ENCODE results near the gene TSC22D2. TPM values are rescaled to one million over a fixed set of nuclear protein-coding genes. Genes with fewer than 3 reads are reported as not detected.

TSC22D2 gene
- total RNA-seq, 1 donor from 2014 or later, result 28.4 TPM

DNA sequence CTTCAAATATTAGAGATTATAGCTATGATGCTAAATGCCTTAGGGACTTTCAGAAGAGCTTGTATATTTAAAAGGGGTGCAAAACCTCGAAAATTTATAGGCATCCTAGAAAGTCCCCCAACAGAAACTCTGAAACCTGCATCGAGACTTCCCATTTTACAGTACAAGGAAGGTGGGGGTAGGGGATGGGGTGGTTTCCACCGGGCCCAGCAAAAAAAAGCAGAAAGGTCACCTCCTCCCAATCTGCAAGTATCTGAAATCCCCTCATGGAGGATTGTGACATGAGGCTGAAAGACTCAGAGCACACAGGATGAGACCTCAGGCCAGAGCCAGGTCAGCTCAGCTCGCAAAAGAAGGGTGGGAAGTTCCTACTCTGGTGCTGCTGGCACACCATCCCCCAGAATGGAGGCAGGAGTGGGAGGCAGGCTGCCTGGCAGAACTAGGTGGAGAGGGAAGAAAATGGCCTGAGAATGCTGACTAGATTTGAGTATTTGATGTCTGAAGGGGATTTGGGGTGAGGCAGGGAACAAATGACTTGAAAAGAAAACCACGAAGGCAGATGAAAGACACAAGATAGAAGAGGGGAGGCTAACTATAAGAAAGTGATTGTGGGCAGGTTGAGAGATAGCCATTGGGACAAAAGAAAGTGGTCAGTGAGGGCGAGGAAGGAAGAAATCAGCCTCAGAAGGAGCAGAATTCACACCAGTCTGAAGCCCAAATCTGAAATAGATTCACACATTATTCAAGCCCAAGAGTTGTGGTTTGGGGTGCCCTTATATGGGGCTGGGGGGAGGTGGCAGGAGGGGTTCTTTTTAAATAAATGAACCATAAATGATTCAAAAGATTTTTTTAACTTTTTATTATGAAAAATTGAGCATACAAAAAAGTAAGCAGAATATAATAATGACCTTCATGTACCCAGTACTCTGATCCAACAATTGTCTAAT is 22.5 kb upstream of the TSC22D2 start:
- DNase-seq (ENCODE audit: low read depth), result no peak

- DNase-seq (ENCODE audit: low read depth), result no peak
These were observed 19.3 kb upstream of the TSC22D2 start for GRCh38 chr3:150388498-150389418.

DNA sequence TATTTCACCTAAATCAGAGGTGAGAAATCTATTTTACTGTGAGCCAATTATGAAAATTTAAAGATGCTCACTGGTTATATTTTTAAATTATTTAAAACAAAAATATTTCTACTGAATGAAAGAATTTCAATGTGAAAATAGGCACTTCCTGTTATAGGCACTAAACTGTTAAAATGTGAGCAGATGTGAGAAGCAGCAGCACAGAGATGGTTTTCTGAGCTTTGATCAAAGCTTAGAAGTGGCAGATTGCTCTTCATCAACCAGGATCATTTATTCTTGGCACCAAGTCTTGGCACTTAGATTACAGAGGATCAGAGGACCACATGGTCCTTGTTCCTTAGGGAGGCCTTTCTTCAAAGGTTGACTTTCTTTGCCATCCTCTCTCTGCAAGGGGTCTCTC is 18.0 kb upstream of the TSC22D2 start:
- DNase-seq (ENCODE audit: low read depth), result no peak

- peak; percentile 87 for DNase-seq (ENCODE audit: low read depth)
These were observed 16.9 kb upstream of the TSC22D2 start for GRCh38 chr3:150391161-150391560.

DNA sequence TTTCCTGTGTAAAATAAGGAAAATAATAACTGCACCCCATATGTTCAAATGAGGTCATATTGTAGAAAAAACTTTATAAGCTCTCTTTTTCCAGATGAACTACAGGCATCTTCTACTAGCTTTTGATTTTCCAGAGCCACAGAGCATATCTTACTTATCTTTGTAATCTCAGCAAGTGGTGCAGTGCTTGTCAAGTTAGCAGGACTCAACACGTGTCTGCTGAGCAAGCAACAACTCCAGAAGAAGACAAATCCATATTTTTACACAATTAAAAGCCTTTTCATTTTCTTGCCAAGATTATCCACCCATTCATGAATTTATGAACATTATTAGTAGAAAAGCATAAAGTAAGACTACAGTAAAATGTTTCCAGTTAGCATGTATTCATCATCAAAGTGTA is 14.4 kb upstream of the TSC22D2 start:
- no peak for DNase-seq (ENCODE audit: low read depth)

DNA sequence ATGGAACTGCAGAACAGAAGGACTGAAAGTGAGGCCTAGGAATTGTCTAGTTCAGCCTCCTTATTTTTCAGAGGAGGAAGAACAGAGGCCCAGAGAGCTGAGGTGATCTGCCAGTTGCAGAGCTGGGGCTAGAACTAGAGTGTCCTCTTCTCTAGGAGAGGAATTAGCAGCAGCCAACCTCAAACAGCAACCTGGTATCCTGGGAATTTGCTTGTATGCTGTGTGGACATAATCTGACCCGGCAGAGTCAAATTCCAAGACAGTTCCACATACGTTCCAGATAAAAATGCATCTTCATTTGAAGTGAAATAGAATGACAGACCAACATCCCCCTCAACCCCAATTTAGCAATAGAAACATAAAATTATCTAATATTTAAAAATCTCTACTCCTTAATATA is 13.5 kb upstream of the TSC22D2 start:
- no peak for DNase-seq (ENCODE audit: low read depth)

DNA sequence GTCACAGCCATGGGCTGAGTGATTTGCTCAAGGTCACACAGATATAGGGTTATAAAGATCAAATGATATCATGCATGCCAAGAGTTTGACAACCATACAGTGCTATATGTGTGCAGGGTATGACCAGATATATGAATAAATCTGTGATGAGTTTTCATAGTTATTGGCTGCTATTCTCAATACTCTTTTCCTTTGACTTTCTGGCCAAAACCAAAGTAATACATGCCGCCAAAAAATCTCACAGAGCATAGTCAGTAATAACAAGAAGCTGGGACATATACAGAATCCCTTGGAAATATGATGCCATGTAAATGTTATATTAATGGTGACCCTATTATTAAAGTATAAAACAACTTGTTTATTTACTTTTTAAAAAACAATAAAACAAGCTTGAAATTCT is 11.6 kb upstream of the TSC22D2 start:
- DNase-seq (ENCODE audit: low read depth), result no peak

GRCh38 chr3:150396956-150397550 is 11.0 kb upstream of the TSC22D2 start:
- DNase-seq (ENCODE audit: low read depth), result no peak

DNA sequence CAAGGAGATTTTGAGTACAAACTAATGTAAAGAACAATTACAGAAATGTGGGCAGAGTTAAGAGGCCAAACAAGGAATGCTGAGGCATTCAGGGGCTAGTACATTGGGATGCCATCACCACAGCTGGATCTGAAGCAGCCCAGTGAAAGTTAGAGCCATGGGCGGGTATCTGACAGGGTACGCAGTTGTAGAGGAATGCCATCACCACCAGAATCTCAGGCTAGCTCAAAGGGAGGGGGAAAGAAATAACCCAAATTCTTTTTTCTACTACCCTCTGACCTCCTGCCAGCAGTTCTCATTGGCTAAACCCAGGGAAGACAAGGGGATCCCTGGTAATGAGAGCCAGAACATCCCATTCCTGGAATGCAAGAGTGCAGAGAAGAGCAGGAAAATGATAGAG is 9.0 kb upstream of the TSC22D2 start:
- no peak for DNase-seq (ENCODE audit: low read depth)

DNA sequence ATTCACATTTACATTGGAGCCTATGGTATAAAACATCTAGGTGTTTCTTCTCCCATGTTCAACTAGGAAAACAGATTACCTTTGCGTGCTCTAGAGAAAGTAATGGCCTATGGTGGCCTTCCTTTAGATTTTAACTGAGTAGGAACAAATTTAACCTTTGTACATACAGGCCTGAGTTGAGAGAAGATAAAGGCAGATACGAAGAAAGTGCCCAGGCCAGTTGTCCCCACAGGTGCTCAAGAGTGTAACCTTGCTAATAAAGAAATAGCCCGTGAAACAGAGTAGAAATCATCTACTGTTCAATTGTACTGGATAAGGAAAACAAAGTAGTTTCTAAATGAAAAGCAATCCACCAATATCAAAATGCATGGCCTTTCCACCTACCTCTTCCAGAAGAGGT is 6.8 kb upstream of the TSC22D2 start:
- no peak for DNase-seq (ENCODE audit: low read depth)

DNA sequence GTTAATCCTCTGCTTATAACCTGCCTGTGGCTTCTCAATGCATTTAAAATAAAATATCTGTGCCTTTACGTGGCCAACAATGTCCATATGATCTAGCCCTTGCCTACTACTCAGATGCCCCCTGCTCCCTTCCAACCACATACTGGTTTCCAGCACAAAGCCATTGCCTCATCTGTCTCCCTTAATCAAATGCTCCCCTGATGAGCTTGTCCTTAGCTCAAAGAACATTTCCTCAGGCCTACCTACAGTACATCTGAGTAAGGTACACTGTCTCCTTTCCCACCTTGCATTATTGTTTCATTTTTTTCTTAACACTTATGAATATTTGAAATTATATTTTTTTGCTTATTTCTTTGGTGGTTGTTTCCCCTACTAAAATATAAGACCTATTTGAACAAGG is 5.9 kb upstream of the TSC22D2 start:
- no peak for DNase-seq (ENCODE audit: low read depth)

DNA sequence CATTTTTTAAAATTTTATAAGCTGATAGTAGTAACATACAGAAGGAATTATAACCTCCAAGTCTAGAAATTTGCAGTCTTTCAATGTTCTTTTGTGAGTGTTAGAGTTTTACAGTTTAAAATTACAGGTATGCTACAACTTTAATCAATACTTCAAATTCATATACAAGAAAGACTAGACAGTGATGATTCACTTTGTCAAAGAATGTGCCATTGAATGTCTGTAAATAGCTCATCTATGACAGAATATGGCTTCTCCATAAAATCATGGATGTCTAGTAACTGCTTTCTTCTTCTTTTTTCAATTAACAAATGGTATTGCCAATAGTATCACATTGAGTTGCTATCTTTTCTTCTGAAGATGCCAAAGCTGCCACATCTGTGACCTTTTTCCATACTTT is 4.1 kb upstream of the TSC22D2 start:
- DNase-seq (ENCODE audit: low read depth), result no peak

GRCh38 chr3:150407051-150407807 is 869 bp upstream of the TSC22D2 start:
- no peak for DNase-seq (ENCODE audit: low read depth)

- DNase-seq (ENCODE audit: low read depth), result peak; percentile 78
These were observed 284 bp upstream of the TSC22D2 start for GRCh38 chr3:150407808-150408220.

- DNase-seq (ENCODE audit: low read depth), result no peak
These were observed 1.0 kb downstream of the TSC22D2 start for GRCh38 chr3:150409125-150409511.

DNA sequence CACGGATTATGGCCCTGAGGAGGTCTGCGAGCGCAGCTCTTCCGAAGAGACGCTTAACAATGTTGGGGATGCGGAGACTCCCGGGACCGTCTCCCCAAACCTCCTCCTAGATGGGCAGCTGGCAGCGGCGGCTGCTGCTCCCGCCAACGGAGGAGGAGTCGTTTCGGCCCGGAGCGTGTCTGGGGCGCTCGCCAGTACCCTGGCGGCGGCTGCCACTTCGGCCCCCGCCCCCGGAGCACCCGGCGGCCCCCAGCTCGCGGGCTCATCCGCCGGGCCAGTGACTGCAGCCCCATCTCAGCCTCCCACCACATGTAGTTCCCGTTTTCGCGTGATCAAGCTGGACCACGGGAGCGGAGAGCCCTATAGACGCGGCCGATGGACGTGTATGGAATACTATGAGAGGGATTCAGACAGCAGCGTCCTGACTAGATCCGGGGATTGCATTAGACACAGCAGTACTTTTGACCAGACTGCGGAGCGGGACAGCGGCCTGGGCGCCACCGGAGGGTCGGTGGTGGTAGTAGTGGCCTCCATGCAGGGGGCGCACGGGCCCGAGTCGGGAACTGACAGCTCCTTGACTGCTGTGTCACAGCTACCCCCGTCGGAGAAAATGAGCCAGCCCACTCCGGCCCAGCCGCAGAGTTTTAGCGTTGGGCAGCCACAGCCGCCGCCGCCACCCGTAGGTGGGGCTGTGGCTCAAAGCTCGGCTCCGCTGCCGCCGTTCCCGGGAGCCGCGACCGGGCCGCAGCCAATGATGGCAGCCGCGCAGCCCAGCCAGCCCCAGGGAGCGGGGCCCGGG is 1.6 kb downstream of the TSC22D2 start:
- DNase-seq (ENCODE audit: low read depth), result peak; percentile 38

DNA sequence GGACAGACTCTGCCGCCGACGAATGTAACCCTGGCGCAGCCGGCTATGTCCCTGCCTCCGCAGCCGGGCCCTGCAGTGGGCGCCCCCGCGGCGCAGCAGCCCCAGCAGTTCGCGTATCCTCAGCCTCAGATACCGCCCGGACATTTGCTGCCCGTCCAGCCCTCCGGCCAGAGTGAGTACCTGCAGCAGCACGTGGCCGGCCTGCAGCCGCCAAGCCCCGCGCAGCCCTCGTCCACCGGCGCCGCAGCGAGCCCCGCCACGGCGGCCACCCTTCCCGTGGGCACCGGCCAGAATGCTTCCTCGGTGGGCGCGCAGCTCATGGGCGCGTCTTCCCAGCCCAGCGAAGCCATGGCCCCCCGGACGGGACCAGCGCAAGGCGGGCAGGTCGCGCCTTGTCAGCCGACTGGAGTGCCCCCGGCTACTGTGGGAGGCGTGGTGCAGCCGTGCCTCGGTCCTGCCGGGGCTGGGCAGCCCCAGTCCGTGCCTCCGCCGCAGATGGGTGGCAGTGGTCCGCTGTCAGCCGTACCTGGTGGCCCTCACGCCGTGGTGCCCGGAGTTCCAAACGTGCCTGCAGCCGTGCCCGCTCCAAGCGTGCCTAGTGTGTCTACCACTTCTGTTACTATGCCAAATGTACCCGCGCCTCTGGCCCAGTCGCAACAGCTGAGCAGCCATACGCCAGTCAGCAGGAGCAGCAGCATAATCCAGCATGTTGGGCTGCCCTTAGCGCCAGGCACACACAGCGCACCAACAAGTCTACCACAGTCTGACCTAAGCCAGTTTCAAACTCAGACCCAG is 2.4 kb downstream of the TSC22D2 start:
- DNase-seq (ENCODE audit: low read depth), result no peak

- no peak for DNase-seq (ENCODE audit: low read depth)
These were observed 3.0 kb downstream of the TSC22D2 start for GRCh38 chr3:150411106-150411460.

GRCh38 chr3:150411546-150411945 is 3.4 kb downstream of the TSC22D2 start:
- no peak for DNase-seq (ENCODE audit: low read depth)

DNA sequence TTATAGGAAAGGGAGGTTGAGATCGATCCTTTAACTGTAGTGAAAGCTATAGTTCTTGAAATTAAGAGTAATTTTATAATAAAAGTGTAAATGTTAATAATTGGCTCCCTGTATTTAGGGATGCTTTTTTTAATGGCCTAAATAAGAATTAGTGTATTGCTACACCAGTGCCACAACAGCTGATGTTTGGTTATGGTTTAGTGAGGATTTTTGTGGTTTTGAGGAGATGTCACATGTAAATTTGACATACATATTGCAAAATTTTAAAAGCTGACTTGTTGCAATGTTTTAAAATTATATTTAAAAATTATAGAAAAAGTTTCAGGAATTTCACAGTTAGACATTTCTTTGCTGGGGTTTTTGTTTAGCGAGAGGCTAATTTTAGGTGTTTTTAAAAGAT is 3.9 kb downstream of the TSC22D2 start:
- no peak for DNase-seq (ENCODE audit: low read depth)

Measured in renal cortical epithelial cell (primary cell).